ENCODE measurements around the gene FMO2. TPM values are rescaled to one million over a fixed set of nuclear protein-coding genes. Genes with fewer than 3 reads are reported as not detected.
A peak's percentile ranks its signal among the peaks of the same experiment; 100 is the strongest.
"Not testable (repeated sequence)": the region's sequence is repeated elsewhere in the genome, so short reads cannot be mapped to it uniquely, and the experiment has no call there.

Gene FMO2
- total and polyA plus RNA-seq, 2 experiments from 2014 or later: not detected

- H3K4me3 ChIP-seq: no peak overlapping the region
- no peak for TF ChIP-seq CTCF (IDR thresholded peaks at IDR 0.05; ENCODE audit: low read depth, low read length)
- H3K4me1 ChIP-seq (ENCODE audit: low read depth): no peaks in the 10 kb centered on the region
- no peaks in the 10 kb centered on the region for H3K27me3 ChIP-seq
- no peaks in the 10 kb centered on the region for H3K36me3 ChIP-seq
- no peak overlapping the region for H3K27ac ChIP-seq
- no peaks in the 10 kb centered on the region for H3K9me3 ChIP-seq (ENCODE audit: low read depth)
- DNase-seq (ENCODE audit: low read depth in 1 of 2, low spot score in 1 of 2): no peak
Measured at GRCh38 chr1:171231326-171231725, 46.2 kb downstream of the FMO2 start.

- H3K4me3 ChIP-seq: no peak overlapping the region
- no peaks in the 10 kb centered on the region for H3K4me1 ChIP-seq (ENCODE audit: low read depth)
- TF ChIP-seq CTCF (IDR thresholded peaks at IDR 0.05; ENCODE audit: low read depth, low read length): no peak
- no peaks in the 10 kb centered on the region for H3K9me3 ChIP-seq (ENCODE audit: low read depth)
- H3K27me3 ChIP-seq: no peaks in the 10 kb centered on the region
- no peaks in the 10 kb centered on the region for H3K36me3 ChIP-seq
- no peak overlapping the region for H3K27ac ChIP-seq
- DNase-seq (ENCODE audit: low read depth in 1 of 2, low spot score in 1 of 2): no peak
Measured at GRCh38 chr1:171233183-171233582, 48.1 kb downstream of the FMO2 start.

- H3K36me3 ChIP-seq; H3K27me3 ChIP-seq; H3K4me1 ChIP-seq (ENCODE audit: low read depth); DNase-seq (ENCODE audit: low read depth in 1 of 2, low spot score in 1 of 2); H3K4me3 ChIP-seq; H3K27ac ChIP-seq; H3K9me3 ChIP-seq (ENCODE audit: low read depth): not testable (repeated sequence)
Measured at GRCh38 chr1:171236231-171236630, 51.1 kb downstream of the FMO2 start.

- no peak for TF ChIP-seq CTCF (IDR thresholded peaks at IDR 0.05; ENCODE audit: low read depth, low read length)
- Histone ChIP-seq H3K27ac (no peak overlapping the region), H3K27me3 (peaks cover 6% of the 10 kb centered on the region), H3K36me3 (no peaks in the 10 kb centered on the region), H3K9me3 (ENCODE audit: low read depth) (no peaks in the 10 kb centered on the region), H3K4me1 (ENCODE audit: low read depth) (no peaks in the 10 kb centered on the region), H3K4me3 (no peak overlapping the region)
- no peak for DNase-seq (ENCODE audit: low read depth in 1 of 2, low spot score in 1 of 2)
Measured at GRCh38 chr1:171243878-171244277, 58.8 kb downstream of the FMO2 start.

GRCh38 chr1:171245458-171246064 lies 60.5 kb downstream of the FMO2 start:
- Histone ChIP-seq H3K27me3 (peaks cover 22% of the 10 kb centered on the region), H3K27ac (no peak overlapping the region), H3K4me1 (ENCODE audit: low read depth) (no peaks in the 10 kb centered on the region), H3K36me3 (no peaks in the 10 kb centered on the region), H3K9me3 (ENCODE audit: low read depth) (no peaks in the 10 kb centered on the region), H3K4me3 (no peak overlapping the region)
- peak; percentile 58 to 59 for DNase-seq (ENCODE audit: low read depth in 1 of 2, low spot score in 1 of 2)
- peak; percentile 86 for TF ChIP-seq CTCF (IDR thresholded peaks at IDR 0.05; ENCODE audit: low read depth, low read length)

- TF ChIP-seq CTCF (IDR thresholded peaks at IDR 0.05; ENCODE audit: low read depth, low read length): no peak
- no peak for DNase-seq (ENCODE audit: low read depth in 1 of 2, low spot score in 1 of 2)
- Histone ChIP-seq H3K4me3 (no peak overlapping the region), H3K4me1 (ENCODE audit: low read depth) (no peaks in the 10 kb centered on the region), H3K36me3 (no peaks in the 10 kb centered on the region), H3K9me3 (ENCODE audit: low read depth) (no peaks in the 10 kb centered on the region), H3K27ac (no peak overlapping the region), H3K27me3 (peaks cover 31% of the 10 kb centered on the region)
Measured at GRCh38 chr1:171247501-171247900, 62.4 kb downstream of the FMO2 start.
